KMS-11 (cell line): ENCODE results near the gene WDR38.
"Not testable (repeated sequence)": the region's sequence is repeated elsewhere in the genome, so short reads cannot be mapped to it uniquely, and the experiment has no call there.

ENCODE experiments used
- H2AFZ ChIP-seq: fragments of 200-600 bp; sonication (generic); 2 replicates; pipeline ENCODE4 v1.6.1; 2016; ENCODE audit warnings: antibody characterized with exemption, mixed run types, low read depth
- H3K27ac ChIP-seq: fragments of 200-600 bp; sonication (generic); 2 replicates; pipeline ENCODE4 v1.6.1; 2016; ENCODE audit warnings: mild to moderate bottlenecking, mixed run types
- H3K27me3 ChIP-seq: fragments of 200-600 bp; sonication (generic); 2 replicates; pipeline ENCODE4 v1.6.1; 2017; ENCODE audit warnings: mild to moderate bottlenecking, low read depth, mixed run types, moderate library complexity; ENCODE audit not compliant: insufficient read depth
- H3K36me3 ChIP-seq: fragments of 200-600 bp; sonication (generic); 2 replicates; pipeline ENCODE4 v1.6.1; 2017; ENCODE audit warnings: mild to moderate bottlenecking, mixed run types; ENCODE audit not compliant: insufficient read depth
- H3K4me1 ChIP-seq: fragments of 200-600 bp; sonication (generic); 2 replicates; pipeline ENCODE4 v1.6.1; 2016; ENCODE audit warnings: mild to moderate bottlenecking, low read depth, mixed run types; ENCODE audit not compliant: poor library complexity, severe bottlenecking
- H3K4me2 ChIP-seq: fragments of 200-600 bp; sonication (generic); 2 replicates; pipeline ENCODE4 v1.7.0; 2016; ENCODE audit warnings: mild to moderate bottlenecking, mixed run types
- H3K4me3 ChIP-seq: fragments of 200-600 bp; sonication (generic); IDR thresholded peaks from 2 replicates; pipeline ENCODE4 v1.6.1; 2017; ENCODE audit warnings: low read depth, low read length, mixed read lengths; ENCODE audit not compliant: insufficient read depth
- H3K79me2 ChIP-seq: fragments of 200-600 bp; sonication (generic); 2 replicates; pipeline ENCODE4 v1.6.1; 2016; ENCODE audit warnings: low read depth, mixed run types; ENCODE audit not compliant: insufficient read depth
- H3K9ac ChIP-seq: fragments of 200-600 bp; sonication (generic); 2 replicates; pipeline ENCODE4 v1.6.1; 2016; ENCODE audit warnings: mild to moderate bottlenecking, mixed run types
- H4K20me1 ChIP-seq: fragments of 200-600 bp; sonication (generic); 2 replicates; pipeline ENCODE4 v1.6.1; 2016; ENCODE audit warnings: mild to moderate bottlenecking, mixed run types; ENCODE audit not compliant: insufficient read depth
- TF ChIP-seq, protein P1 (sequence below): fragments of 200-600 bp; sonication (generic); conservative IDR thresholded peaks from 2 replicates; pipeline ENCODE4 v1.6.1; 2017; ENCODE audit warnings: low read depth, mild to moderate bottlenecking, antibody characterized with exemption, low read length, moderate library complexity, mixed read lengths

Gene WDR38

DNA sequence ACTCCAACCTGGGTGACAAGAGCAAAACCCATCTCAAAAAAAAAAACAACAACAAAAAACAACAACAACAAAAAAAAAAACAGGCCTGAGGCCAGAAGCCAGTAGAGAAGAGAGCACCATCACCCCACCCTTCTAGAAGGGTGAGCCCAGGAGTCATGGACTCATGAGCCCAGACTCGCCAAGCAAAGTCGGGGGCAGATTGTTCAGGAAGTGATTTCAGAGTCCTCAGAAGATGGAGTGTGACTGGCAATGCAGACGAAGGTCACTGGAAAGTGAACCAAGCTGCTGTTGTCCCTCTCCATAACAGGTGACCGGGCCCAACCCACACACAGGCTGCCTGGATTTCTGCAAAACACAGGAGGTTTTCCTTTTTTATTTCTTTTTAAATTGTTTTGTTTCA lies 9.0 kb upstream of the WDR38 start:
- H2AFZ ChIP-seq, result no peak overlapping the region
- H3K4me2 ChIP-seq, result no peak overlapping the region
- H3K79me2 ChIP-seq, result no peaks in the 10 kb centered on the region

GRCh38 chr9:124846467-124846866 lies 6.8 kb upstream of the WDR38 start:
- not testable (repeated sequence) for H3K4me2 ChIP-seq, H2AFZ ChIP-seq, H3K36me3 ChIP-seq, H3K27me3 ChIP-seq, H3K79me2 ChIP-seq, H4K20me1 ChIP-seq, H3K4me3 ChIP-seq, H3K4me1 ChIP-seq, H3K27ac ChIP-seq, H3K9ac ChIP-seq

More for the DNA sequence above, 9.0 kb upstream of the WDR38 start:
- Histone ChIP-seq H3K9ac (no peak overlapping the region), H3K36me3 (no peaks in the 10 kb centered on the region), H4K20me1 (no peaks in the 10 kb centered on the region), H3K27ac (no peak overlapping the region), H3K27me3 (no peaks in the 10 kb centered on the region), H3K4me1 (no peaks in the 10 kb centered on the region), H3K4me3 (no peak overlapping the region)
- TF ChIP-seq, protein P1, sequence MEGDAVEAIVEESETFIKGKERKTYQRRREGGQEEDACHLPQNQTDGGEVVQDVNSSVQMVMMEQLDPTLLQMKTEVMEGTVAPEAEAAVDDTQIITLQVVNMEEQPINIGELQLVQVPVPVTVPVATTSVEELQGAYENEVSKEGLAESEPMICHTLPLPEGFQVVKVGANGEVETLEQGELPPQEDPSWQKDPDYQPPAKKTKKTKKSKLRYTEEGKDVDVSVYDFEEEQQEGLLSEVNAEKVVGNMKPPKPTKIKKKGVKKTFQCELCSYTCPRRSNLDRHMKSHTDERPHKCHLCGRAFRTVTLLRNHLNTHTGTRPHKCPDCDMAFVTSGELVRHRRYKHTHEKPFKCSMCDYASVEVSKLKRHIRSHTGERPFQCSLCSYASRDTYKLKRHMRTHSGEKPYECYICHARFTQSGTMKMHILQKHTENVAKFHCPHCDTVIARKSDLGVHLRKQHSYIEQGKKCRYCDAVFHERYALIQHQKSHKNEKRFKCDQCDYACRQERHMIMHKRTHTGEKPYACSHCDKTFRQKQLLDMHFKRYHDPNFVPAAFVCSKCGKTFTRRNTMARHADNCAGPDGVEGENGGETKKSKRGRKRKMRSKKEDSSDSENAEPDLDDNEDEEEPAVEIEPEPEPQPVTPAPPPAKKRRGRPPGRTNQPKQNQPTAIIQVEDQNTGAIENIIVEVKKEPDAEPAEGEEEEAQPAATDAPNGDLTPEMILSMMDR, result no peak

DNA sequence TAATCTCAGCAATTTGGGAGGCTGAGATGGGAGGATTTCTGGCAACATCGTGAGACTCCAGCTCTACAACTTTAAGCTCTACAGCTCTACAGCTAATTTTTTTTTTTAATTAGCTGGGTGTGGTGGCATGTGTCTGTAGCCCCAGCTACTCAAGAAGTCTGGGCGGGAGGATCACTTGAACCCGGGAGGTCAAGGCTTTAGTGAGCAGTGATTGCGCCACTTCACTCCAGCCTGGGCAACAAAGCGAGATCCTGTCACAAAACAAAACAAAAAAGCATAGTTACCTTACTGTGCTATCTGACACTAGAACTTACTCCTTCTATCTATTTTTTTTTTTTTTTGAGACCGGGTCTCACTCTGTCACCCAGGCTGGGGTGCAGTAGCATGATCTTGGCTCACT lies 6.3 kb upstream of the WDR38 start:
- H3K4me1 ChIP-seq, result no peaks in the 10 kb centered on the region
- no peak overlapping the region for H3K9ac ChIP-seq
- H3K27me3 ChIP-seq, result no peaks in the 10 kb centered on the region
- TF ChIP-seq, protein P1, result no peak
- no peaks in the 10 kb centered on the region for H4K20me1 ChIP-seq
- H3K4me3 ChIP-seq, result no peak overlapping the region
- H2AFZ ChIP-seq, result no peak overlapping the region
- H3K4me2 ChIP-seq, result no peak overlapping the region
- no peak overlapping the region for H3K27ac ChIP-seq
- no peaks in the 10 kb centered on the region for H3K36me3 ChIP-seq
- no peaks in the 10 kb centered on the region for H3K79me2 ChIP-seq

GRCh38 chr9:124849801-124850200 lies 3.5 kb upstream of the WDR38 start:
- H3K9ac ChIP-seq, result no peak overlapping the region
- TF ChIP-seq, protein P1, result no peak
- H3K79me2 ChIP-seq, result no peaks in the 10 kb centered on the region
- H2AFZ ChIP-seq, result no peak overlapping the region
- H4K20me1 ChIP-seq, result no peaks in the 10 kb centered on the region
- H3K4me2 ChIP-seq, result no peak overlapping the region
- no peaks in the 10 kb centered on the region for H3K27me3 ChIP-seq
- H3K4me1 ChIP-seq, result peaks cover 6% of the 10 kb centered on the region
- no peak overlapping the region for H3K27ac ChIP-seq
- no peaks in the 10 kb centered on the region for H3K36me3 ChIP-seq
- H3K4me3 ChIP-seq, result no peak overlapping the region

DNA sequence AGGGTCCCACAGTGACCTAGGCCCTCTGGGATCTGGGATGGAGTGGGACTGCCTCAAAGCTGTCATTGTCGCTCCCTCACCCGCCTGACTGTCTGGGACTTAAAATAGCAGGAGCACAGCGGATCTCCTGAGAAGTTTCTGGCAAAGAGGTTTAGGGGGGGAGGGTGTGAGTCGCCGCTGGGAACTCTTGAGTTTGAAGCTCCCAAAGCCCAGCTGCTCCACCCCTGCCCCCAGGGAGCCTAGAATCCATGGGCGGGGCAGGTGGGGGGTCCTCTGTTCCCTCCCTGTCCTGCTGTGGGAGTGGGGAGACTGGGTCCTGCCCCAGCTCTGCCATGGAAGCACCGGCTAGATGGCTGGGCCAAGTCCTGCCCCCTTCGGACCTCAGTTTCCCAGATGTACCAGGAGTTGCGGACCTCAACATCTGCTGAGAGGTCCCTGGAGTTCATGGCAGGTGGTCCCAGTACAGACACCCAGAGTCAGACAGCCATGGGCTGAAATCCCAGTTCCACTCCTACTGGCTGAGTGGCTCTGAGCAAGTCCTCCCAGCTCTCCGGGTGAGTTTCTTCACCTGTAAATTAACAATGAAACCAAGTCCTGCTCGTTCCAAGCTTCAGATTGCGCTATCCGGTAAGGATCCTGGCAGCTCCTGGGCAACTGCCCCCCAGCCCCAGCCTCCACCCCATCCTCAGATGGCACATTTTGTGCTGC lies 985 bp upstream of the WDR38 start:
- H3K9ac ChIP-seq, result no peak overlapping the region; the same call in 1 of the 2 replicates
- H3K4me2 ChIP-seq, result peak overlapping the region; percentile 73
- no peak overlapping the region for H3K27ac ChIP-seq
- H4K20me1 ChIP-seq, result no peaks in the 10 kb centered on the region
- no peaks in the 10 kb centered on the region for H3K79me2 ChIP-seq
- no peak overlapping the region for H3K4me3 ChIP-seq
- H3K4me1 ChIP-seq, result peaks cover 6% of the 10 kb centered on the region
- no peaks in the 10 kb centered on the region for H3K36me3 ChIP-seq
- H3K27me3 ChIP-seq, result no peaks in the 10 kb centered on the region
- TF ChIP-seq, protein P1, result no peak
- H2AFZ ChIP-seq, result peak overlapping the region; percentile 83
